Activated T-cell treated with anti-CD3 and anti-CD28 coated beads for 1 hour (primary cell): ENCODE results near the gene DOCK1.

Experiments
- DNase-seq: peaks from one replicate; pipeline ENCODE4 v3.0.0-alpha.2; 2020; ENCODE audit warnings: low read depth

DOCK1 gene

DNA sequence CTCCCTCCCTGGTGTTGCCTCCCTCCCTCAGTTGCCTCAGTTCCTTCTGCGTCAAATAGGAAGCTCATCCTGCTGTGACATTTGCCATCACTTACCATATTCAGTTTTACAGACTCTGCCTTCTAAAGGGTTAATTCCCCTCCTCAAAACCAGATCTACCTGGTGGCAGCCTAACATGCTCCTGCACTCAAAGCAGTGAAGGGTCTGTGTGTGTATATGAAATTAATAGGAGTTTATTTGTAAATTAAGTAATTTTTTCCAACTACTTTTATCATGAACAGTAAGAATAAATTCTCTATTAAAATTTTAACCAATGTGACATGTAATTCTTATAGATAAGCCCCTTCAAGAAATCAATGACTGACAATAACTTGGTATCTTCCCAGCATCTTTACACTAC lies 449.8 kb downstream of the DOCK1 start:
- DNase-seq = no peak

DNA sequence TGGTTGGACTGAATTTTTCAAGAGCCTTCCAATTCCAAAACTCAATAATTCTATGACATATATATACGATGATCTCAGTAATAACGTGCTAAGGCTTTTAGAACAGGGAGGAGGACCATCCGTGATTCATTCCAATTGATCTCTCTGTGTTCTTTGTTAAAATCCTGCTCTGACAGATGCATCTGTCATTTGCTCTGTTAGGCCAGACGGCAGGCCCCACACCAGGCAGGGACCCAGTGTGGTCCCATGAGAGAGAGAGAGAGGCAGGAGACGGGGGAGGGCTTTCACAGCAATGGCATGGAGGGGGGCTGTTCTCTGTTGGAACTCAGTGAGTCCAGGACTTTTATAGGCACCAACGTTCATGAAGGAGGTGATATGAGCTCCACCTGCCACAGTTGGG lies 451.1 kb downstream of the DOCK1 start:
- DNase-seq = no peak

DNA sequence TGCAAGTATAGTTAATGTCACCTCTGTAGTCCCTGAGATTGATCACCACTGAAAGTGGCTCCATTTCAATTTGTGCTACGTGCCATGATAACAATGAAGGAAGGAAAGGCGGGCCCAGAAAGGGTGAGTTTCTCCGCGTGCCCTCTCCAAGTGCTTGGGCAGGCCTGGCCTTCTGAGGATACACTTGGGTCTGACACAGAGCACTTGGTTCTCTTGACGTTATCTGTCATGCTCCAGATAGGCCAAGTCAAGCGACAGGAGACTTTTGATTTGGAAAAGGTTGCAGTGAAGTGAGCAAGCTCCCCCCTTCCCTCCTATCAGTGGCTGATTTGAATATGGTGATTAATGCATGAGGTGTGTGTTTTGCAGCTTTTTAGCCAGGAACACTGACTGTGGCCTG lies 452.0 kb downstream of the DOCK1 start:
- DNase-seq = no peak

DNA sequence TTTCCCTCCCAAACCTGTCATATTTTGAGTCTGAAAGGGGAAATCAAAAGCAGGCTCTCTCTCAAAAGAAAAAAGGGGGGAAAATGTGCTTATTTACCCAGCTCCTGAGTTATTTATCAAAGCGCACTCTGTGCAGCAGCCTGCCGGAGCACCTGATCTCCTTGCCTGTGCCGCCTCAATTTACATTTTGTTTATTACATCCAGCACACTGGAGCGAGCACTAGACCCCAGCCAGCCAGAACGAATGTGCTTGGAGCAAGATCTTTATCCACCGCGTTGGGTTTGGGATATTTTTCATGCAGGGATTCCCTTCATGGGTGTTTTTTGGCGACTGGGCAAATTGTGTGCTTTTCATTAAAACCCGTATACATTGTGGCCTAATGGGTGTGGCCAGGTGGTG lies 453.1 kb downstream of the DOCK1 start:
- DNase-seq = no peak

DNA sequence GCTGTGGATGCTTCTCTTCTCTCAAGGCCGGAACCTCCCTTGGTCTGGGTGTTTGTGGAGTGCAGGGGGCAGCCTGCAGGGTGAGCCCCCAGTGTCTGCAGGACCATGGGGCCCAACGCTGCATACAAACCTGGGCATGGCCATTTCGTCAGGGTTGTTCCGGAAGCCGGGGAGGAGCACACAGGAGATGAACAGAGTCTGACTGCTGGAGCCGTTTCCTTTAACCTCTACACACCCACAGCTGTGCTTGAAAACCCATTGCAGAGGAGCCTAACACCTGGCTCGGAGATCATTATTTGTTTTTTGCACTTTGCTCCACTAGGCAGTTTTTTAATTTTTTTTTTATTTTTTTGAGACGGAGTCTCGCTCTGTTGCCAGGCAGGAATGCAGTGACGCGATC lies 458.8 kb downstream of the DOCK1 start:
- DNase-seq = no peak

DNA sequence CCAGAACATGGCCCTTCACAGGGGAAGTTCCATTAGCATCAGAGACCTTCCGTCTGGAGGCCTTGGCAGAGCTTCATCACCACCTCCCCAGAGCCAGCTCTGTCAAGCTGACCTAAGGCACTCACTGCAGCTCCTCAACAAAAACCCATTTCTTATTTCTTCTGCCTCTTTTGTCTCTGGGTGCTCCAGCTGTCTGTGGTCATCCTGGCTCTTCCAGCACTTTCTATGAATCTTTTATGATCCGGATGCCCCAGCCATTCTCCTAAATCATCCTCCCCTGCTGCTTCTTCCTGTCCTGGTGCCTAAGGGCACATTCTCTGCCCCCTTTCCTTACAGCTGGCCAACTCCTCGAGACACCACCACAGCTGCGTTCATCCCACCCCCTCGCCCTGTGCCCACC lies 462.9 kb downstream of the DOCK1 start:
- DNase-seq = no peak

DNA sequence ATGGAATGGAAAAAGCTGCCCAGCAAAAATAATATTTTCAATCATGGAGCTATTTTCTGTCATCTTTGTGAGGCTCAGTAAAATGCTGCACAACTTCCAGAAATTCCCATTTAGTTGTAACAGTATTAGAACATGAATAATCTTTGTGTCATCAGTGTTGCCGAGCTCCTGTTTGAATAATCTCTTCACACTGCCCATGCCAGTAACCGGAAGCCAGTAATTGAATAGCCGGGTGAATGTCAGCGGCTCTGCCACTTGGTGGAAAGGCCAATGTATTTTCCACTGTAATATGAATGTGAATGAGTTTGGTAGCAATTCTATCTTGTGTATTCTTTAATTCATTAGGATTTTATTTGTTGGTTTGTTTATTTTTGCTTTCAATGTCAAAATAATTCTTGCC lies 463.7 kb downstream of the DOCK1 start:
- no peak for DNase-seq

DNA sequence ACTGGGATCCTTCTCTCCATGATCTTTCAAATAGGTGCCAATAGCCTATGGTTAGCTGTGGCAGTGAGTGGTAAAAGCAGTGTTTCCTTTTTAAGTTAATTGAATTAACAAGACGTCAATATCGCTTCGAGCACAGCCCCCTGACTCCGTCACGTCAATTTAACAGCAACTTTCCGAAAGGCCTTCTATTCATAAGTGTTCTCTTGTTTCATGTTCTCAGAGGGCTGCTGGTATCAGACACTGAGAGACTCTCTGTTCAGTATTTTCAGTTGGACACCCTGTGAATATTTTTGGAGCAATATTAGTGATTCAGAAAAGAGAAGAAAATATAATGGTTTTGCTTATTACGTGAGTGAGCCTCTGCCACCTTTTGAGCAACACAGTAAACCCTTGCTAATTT lies 465.4 kb downstream of the DOCK1 start:
- DNase-seq = no peak

DNA sequence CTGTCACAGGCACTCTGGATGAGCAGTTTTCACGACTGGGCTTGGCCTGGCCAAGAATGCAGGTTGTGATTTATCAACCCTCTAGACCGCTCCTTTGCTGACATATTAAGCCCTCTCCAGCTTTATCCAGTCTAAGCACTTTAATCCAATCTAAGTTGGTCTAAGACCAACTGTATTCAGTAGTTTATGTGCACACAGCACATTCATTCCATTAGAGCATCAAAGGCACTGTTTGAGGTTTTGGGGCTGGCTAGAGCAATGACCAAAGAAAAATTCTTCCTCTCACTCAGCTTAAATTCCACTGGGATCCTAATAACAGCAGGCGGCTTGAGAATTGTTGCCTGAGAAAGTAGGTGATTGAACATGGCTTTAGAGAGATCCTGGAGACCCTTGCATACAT lies 467.1 kb downstream of the DOCK1 start:
- no peak for DNase-seq

DNA sequence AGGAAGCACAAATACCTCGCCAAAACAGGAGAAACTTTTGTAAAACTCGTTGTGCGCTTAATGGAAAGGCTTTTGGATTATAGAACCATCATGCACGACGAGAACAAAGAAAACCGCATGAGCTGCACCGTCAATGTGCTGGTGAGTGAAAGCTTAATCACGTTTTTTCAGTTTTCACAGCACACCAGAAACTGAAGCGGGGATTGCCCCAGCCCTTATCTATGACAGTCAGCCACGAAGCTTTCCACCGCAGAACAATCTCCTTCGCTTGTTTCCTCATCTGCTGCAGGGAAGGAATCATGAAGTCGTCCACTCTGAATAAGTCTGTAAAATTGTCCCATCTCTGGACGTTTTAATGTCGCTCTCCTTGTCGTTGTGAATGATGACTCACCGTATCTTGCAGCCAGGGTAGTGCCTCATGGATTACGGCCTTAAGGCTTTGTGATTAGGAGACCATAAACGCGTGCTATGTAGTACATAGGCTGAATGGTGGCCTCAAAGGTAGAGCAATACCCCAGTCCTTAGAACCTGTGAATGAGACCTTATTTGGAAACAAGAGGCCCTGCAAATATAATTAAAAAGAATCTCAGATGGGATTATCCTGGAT lies 468.9 kb downstream of the DOCK1 start:
- no peak for DNase-seq

DNA sequence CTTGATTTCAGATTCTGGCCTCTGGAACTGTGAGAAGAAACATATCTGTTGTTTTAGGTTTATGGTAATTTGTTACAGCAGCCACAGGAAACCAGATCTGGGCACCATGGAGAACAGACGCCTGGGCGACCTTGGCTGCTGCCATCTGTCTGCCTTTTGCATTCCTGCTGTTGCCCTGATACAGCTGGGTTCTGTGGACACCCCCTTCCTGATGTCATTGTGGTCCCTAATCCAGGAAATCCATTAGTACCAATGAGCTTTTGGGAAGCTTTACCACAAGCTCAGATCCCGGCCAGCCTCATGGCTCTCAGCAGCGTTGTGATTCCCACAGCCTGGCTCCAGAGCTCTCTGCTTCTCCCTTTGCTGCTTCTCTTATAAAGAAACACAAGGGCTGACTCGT lies 469.7 kb downstream of the DOCK1 start:
- no peak for DNase-seq

DNA sequence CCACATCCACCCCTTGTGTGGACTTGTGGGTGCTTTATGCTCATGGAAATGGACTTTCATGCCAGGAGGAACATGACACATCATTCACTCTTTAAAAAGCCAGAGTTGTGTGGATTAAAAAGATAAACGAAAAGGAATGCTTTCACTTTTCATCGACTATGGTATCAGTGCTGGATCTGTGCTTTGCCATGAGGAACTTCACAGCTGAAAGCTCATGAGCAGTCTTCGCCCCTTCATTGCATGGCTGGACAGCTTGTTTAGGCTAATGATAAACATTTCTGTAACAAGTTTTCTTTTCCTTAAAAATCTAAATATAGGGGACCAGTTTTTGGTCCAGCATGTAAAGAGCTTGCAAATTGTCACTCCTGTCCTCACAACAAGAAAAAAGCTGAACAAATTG lies 470.2 kb downstream of the DOCK1 start:
- no peak for DNase-seq

DNA sequence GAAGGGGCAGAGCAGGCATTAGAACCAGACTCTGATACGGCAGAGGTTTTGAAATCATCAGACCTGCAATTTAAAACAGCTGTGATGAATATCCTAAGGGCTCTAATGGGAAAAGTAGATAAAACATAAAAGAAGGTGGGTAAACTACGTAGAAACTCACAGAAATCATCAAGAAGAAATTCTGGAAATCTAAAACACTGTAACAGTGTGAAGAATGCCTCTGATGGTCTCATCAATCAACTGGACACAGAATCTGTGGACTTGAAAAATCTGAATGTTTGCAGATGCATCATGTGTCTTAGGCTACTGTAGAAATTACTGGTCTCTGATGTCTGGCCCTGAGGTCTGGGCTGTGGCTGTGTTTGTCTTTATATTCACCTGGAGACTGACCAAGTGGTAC lies 470.8 kb downstream of the DOCK1 start:
- no peak for DNase-seq

DNA sequence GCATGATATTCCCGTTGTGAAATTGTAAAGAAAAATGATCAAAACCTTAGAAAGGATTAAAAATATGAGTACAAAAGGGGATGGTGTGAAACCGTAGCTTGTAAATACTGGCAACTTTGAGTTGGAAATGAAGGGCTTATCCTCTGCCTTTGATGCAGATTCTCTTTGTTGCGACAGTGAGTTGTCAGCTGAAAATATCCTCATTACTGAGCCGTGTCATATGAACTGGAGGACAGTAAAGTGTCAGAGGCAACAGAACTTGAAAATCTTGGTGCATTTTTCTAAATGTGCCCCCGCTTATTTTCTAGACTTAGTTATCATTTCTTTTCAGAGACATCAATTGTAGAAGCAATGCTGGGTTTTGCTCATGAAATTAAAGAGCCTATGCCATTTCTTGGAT lies 473.4 kb downstream of the DOCK1 start:
- DNase-seq = no peak

DNA sequence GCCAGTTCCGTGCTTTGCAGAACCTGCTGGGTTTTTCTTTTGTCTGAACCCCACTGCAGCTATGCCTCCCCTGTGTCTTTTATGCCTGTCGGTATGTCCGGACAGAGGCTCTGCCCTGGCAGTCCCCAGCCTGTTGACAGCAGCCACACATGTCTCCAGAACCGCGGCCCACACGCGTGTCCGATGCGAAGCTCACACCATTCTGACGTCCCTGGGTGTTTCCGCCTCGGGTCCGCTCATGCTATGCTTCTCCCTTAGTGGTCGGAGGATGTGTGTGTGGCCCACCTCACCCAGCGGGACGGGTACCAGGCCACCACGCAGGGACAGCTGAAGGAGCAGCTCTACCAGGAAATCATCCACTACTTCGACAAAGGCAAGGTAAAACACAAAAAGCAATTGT lies 479.3 kb downstream of the DOCK1 start:
- no peak for DNase-seq

DNA sequence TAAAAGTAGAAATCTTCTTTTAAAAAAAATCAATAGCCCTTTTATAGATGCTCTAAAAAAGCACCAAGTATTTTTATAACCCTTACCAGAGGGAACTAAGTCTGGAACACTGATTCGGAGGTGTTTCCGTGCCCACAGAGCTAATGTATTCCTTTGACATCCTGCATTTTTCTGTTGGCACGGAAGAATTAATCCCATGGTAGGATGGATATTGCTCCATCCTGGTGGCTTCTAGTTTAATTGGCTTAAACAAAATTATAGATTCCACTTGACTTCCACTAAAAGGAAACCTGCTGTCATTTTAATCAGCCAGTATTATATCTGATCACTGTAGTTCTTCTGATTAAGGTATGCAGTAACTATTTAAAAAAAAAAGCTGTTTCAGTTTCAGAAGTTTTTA lies 479.8 kb downstream of the DOCK1 start:
- no peak for DNase-seq

DNA sequence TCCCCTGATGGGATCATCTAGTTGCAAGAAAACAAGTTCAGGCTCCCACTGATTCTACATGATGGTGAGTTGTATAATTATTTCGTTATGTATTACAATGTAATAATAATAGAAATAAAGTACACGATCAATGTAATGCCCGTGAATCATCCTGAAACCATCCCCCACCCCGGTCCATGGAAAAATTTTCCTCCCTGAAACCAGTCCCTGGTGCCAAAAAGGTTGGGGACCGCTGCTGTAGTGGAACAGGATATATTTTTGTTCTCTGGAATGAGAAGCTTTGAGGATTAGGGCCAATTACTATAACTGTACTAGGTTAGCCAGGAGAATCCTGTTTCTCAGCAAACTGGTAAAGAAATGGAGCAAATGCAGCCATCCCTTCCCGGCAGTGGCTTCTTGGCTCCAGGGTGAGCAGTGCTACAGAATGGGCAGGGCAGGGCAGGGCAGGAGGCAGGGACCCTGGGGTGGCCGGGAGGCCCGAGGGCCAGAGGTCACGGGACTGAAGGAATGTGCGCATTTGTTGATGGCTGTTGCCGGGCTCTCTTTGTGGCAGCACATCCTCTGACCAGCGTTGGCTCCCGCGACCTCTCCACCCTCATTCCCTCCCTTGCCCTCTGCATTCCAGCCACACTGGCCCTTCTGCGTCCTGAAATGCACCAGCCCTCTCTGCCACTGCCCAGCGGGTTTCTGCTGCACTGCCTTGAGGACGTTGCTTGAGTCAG lies 481.5 kb downstream of the DOCK1 start:
- DNase-seq = no peak

DNA sequence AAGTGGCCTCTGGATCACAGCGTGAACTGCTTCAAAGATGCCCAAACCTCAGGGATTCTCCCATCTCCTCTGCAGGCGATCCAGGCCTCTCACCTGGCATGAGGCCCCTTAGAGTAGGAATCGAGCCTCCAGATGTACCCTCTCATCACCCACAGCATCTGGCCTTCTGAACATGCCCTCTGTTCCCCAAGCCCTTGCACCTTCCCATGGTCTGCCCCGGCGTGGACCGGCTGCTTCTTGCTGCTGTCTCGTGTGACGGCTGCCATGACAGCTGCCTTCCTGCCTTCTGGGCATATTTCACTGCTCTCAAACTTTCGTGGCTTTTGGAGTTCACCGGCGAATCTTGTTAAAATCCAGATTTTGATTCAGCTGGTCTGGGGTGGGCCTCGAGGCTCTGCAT lies 486.6 kb downstream of the DOCK1 start:
- no peak for DNase-seq

DNA sequence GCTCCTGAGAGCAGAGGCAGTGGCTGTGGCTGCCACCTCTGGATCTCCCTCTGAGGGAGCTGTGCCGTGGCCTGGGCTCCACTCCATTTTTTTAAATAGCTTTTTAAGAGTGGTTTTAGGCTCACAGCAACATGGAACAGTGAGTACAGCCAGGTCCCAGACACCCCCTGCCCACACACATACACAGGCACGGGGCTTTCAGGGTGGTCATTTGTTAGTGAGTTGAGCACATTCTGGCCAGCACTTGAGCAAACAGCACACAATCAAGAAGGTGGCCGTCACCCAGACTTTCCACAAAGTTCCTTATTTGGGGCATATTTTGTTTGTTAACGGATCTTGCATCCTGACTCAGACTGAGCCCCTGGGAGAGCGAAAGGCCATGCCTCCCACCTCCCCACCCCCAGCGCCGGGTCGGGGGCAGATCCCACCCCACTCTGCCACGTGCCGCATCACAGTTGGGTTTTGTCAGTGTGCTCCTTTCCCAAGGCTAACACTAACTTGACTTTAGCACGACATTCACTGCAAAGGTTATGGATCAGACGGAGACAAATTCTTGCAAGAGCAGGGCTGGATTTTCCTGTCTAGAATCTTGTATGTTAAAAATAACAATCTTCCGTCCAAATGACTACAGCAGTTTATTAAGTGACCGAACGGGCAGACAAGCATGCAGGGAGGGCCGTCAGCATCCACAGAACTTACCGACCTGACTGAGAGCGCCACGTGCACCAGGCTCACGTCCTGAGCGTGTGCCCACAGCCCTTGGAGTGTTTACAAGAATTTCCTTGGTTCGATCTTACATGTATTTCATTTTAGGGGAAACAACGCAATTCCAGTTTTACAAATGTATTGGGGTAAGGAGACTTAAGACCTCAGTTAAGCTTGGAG lies 487.4 kb downstream of the DOCK1 start:
- no peak for DNase-seq

DNA sequence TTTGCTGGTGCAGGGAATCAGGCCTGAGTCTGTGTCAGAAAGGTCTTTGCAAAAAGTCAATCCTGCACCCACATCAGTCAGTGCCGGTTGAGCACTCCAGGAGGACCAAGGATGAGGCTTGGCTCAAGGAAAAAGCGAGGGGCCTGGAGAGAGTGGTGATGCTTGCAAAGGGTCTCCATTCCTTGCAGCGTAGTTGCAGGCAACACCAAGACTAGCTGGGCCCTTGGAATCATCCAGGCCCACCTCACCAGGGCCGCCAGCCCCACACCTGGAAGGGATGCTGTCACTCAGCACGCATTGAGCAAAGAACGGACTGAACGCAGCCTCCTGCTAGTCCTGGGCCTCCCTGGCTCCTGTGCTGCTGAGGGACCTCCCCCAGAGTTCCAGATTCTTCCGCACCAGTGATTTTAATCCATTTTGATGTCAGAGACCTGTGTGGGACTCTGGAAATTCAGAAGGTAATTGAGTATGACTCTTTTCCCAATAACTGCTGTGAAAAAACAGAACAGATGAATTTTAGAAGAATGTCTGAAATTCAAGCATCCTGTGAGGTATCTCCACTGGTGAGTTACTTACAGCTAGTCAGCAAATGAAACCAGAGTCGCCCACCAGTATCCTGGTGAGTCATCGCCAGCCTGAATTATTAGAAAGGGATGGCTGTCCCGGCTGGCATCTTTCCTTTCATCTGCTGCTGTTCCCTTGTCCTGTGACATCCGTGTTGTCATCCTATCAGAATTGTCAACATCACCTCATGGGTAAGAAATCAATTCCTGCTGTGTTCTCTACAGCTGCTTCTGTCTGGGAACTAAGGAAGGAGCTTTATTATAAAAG lies 493.1 kb downstream of the DOCK1 start:
- no peak for DNase-seq

DNA sequence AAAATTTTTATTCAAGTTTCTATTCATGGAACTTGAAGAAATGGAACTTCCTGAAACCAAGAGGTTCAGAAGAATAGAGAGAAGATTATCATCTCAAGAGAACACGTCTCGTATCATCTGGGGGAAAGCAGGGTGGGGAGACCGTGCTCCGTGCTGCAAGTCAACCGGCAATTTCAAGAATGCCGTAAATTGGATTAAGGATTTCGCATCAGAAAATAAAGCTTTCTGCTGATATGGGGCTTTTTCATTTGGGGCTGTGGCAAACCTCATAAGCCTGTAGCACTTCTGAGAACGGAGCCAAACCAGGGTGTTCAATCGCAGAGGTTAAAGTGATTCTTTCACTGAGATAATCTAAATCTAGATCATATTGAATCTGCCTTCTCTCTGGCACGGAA lies 493.7 kb downstream of the DOCK1 start:
- no peak for DNase-seq

DNA sequence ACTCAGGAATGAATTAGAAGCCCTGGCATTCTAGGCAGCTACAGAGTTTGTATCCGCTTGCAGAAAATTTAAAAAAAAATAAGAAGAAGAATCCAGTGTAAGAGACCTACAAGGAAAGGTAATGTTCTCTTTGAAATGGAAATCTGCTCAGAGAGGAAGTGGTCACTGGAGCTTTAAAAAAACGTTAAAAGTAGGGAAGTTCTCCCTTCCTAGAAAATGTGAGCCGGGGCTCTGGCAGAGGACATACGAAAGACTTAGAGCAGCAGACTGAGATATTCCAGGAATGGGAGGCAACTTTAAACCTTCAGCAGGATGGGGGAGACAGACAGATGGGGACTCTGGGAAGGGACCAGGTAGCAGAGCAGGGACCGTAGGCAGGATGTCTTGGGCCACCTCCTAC lies 494.4 kb downstream of the DOCK1 start:
- DNase-seq = no peak
